Measurements from ENCODE around the gene CCDC9B. TPM values are rescaled to one million over a fixed set of nuclear protein-coding genes. Genes with fewer than 3 reads are reported as not detected.

Gene CCDC9B
- total RNA-seq, 1 donor: 23.9 TPM

- peaks cover 22% of the 10 kb centered on the region for H3K36me3 ChIP-seq (ENCODE audit: insufficient read depth, low read length)
- peaks cover 63% of the 10 kb centered on the region for H3K4me1 ChIP-seq (ENCODE audit: insufficient read depth, low read length)
- no peaks in the 10 kb centered on the region for H3K27me3 ChIP-seq (ENCODE audit: insufficient read depth, low read length)
- no peaks in the 10 kb centered on the region for H3K9me3 ChIP-seq (ENCODE audit: low read depth, low read length)
- H3K4me2 ChIP-seq (ENCODE audit: insufficient read depth, low read length): peak overlapping the region; percentile 55
- H2AFZ ChIP-seq (ENCODE audit: low read length): no peak overlapping the region
- peak overlapping the region; percentile 55 for H3K27ac ChIP-seq (ENCODE audit: low read depth, low read length)
- TF ChIP-seq CTCF (IDR thresholded peaks at IDR 0.05; ENCODE audit: extremely low read depth, low read depth, low read length): no peak
- DNase-seq (ENCODE audit: insufficient read length, low spot score, missing footprints): no peak
- H4K20me1 ChIP-seq (ENCODE audit: insufficient read depth, low read length): peaks cover 8% of the 10 kb centered on the region
- H3K79me2 ChIP-seq (ENCODE audit: insufficient read depth, low read length): peaks cover 39% of the 10 kb centered on the region
- no peak overlapping the region for H3K4me3 ChIP-seq (ENCODE audit: insufficient read depth, low read length)
Measured at GRCh38 chr15:40328751-40329150, 12.0 kb downstream of the CCDC9B start.

- TF ChIP-seq CTCF (IDR thresholded peaks at IDR 0.05; ENCODE audit: extremely low read depth, low read depth, low read length): no peak
- Histone ChIP-seq H3K4me3 (ENCODE audit: insufficient read depth, low read length) (peak overlapping the region; percentile 2), H2AFZ (ENCODE audit: low read length) (no peak overlapping the region), H3K4me2 (ENCODE audit: insufficient read depth, low read length) (peak overlapping the region; percentile 55), H3K4me1 (ENCODE audit: insufficient read depth, low read length) (peaks cover 58% of the 10 kb centered on the region), H3K27ac (ENCODE audit: low read depth, low read length) (peak overlapping the region; percentile 55), H3K27me3 (ENCODE audit: insufficient read depth, low read length) (no peaks in the 10 kb centered on the region), H3K36me3 (ENCODE audit: insufficient read depth, low read length) (peaks cover 22% of the 10 kb centered on the region), H4K20me1 (ENCODE audit: insufficient read depth, low read length) (peaks cover 8% of the 10 kb centered on the region), H3K9me3 (ENCODE audit: low read depth, low read length) (no peaks in the 10 kb centered on the region), H3K79me2 (ENCODE audit: insufficient read depth, low read length) (peaks cover 39% of the 10 kb centered on the region)
- peak; percentile 70 for DNase-seq (ENCODE audit: insufficient read length, low spot score, missing footprints)
Measured at GRCh38 chr15:40328176-40328575, 12.6 kb downstream of the CCDC9B start.

- peak overlapping the region; percentile 23 for H3K4me3 ChIP-seq (ENCODE audit: insufficient read depth, low read length)
- peaks cover 22% of the 10 kb centered on the region for H3K36me3 ChIP-seq (ENCODE audit: insufficient read depth, low read length)
- peak overlapping the region; percentile 55 for H3K27ac ChIP-seq (ENCODE audit: low read depth, low read length)
- no peaks in the 10 kb centered on the region for H3K27me3 ChIP-seq (ENCODE audit: insufficient read depth, low read length)
- H2AFZ ChIP-seq (ENCODE audit: low read length): no peak overlapping the region
- peak overlapping the region; percentile 55 for H3K4me2 ChIP-seq (ENCODE audit: insufficient read depth, low read length)
- peaks cover 8% of the 10 kb centered on the region for H4K20me1 ChIP-seq (ENCODE audit: insufficient read depth, low read length)
- no peak for TF ChIP-seq CTCF (IDR thresholded peaks at IDR 0.05; ENCODE audit: extremely low read depth, low read depth, low read length)
- no peaks in the 10 kb centered on the region for H3K9me3 ChIP-seq (ENCODE audit: low read depth, low read length)
- peaks cover 39% of the 10 kb centered on the region for H3K79me2 ChIP-seq (ENCODE audit: insufficient read depth, low read length)
- DNase-seq (ENCODE audit: insufficient read length, low spot score, missing footprints): peak; percentile 69
- H3K4me1 ChIP-seq (ENCODE audit: insufficient read depth, low read length): peaks cover 64% of the 10 kb centered on the region
Measured at GRCh38 chr15:40327457-40327856, 13.3 kb downstream of the CCDC9B start.

- peaks cover 65% of the 10 kb centered on the region for H3K4me1 ChIP-seq (ENCODE audit: insufficient read depth, low read length)
- no peak for DNase-seq (ENCODE audit: insufficient read length, low spot score, missing footprints)
- TF ChIP-seq CTCF (IDR thresholded peaks at IDR 0.05; ENCODE audit: extremely low read depth, low read depth, low read length): no peak
- peaks cover 8% of the 10 kb centered on the region for H4K20me1 ChIP-seq (ENCODE audit: insufficient read depth, low read length)
- no peaks in the 10 kb centered on the region for H3K27me3 ChIP-seq (ENCODE audit: insufficient read depth, low read length)
- H3K9me3 ChIP-seq (ENCODE audit: low read depth, low read length): no peaks in the 10 kb centered on the region
- H3K4me2 ChIP-seq (ENCODE audit: insufficient read depth, low read length): peak overlapping the region; percentile 98
- H2AFZ ChIP-seq (ENCODE audit: low read length): no peak overlapping the region
- peaks cover 22% of the 10 kb centered on the region for H3K36me3 ChIP-seq (ENCODE audit: insufficient read depth, low read length)
- peak overlapping the region; percentile 82 for H3K4me3 ChIP-seq (ENCODE audit: insufficient read depth, low read length)
- peaks cover 39% of the 10 kb centered on the region for H3K79me2 ChIP-seq (ENCODE audit: insufficient read depth, low read length)
- no peak overlapping the region for H3K27ac ChIP-seq (ENCODE audit: low read depth, low read length)
Measured at GRCh38 chr15:40325700-40326099, 15.0 kb downstream of the CCDC9B start.

All from osteoblast (primary cell).